ENCODE data around the gene PLAAT5. TPM values are rescaled to one million over a fixed set of nuclear protein-coding genes. Genes with fewer than 3 reads are reported as not detected.

PLAAT5 gene
- total RNA-seq, 1 experiment from 2014 or later, result 0.06 TPM

GRCh38 chr11:63504933-63505586 is 14.1 kb upstream of the PLAAT5 start:
- H3K27me3 ChIP-seq, result no peaks in the 10 kb centered on the region
- DNase-seq, result no peak
- no peak overlapping the region for H3K27ac ChIP-seq

GRCh38 chr11:63504054-63504453 is 13.1 kb upstream of the PLAAT5 start:
- Histone ChIP-seq H3K9me3 (replicated peaks) (peaks cover 5% of the 10 kb centered on the region; the same call in 1 of the 2 replicates), H3K27ac (no peak overlapping the region)
- no peak for DNase-seq

More at GRCh38 chr11:63504933-63505586, 14.1 kb upstream of the PLAAT5 start:
- no peaks in the 10 kb centered on the region for H3K36me3 ChIP-seq
- H3K9me3 ChIP-seq (replicated peaks), result peaks cover 3% of the 10 kb centered on the region; the same call in 1 of the 2 replicates
- no peak overlapping the region for H3K4me3 ChIP-seq
- H3K4me1 ChIP-seq, result no peaks in the 10 kb centered on the region; the same call in none of the 2 replicates

GRCh38 chr11:63503492-63503891 is 12.5 kb upstream of the PLAAT5 start:
- H3K27me3 ChIP-seq, result no peaks in the 10 kb centered on the region
- no peaks in the 10 kb centered on the region for H3K36me3 ChIP-seq
- H3K4me3 ChIP-seq, result no peak overlapping the region
- no peak for DNase-seq
- no peak overlapping the region for H3K27ac ChIP-seq
- H3K4me1 ChIP-seq, result no peaks in the 10 kb centered on the region; the same call in 1 of the 2 replicates
- peaks cover 5% of the 10 kb centered on the region; the same call in 1 of the 2 replicates for H3K9me3 ChIP-seq (replicated peaks)

More at GRCh38 chr11:63504054-63504453, 13.1 kb upstream of the PLAAT5 start:
- Histone ChIP-seq H3K4me3 (no peak overlapping the region), H3K36me3 (no peaks in the 10 kb centered on the region), H3K4me1 (no peaks in the 10 kb centered on the region; the same call in 1 of the 2 replicates), H3K27me3 (no peaks in the 10 kb centered on the region)

- H3K27ac ChIP-seq, result no peak overlapping the region
Observed at GRCh38 chr11:63502252-63502820, 11.4 kb upstream of the PLAAT5 start.

GRCh38 chr11:63501236-63501635 is 10.3 kb upstream of the PLAAT5 start:
- peaks cover 8% of the 10 kb centered on the region for H3K9me3 ChIP-seq (replicated peaks)
- no peaks in the 10 kb centered on the region; the same call in 1 of the 2 replicates for H3K4me1 ChIP-seq
- no peak overlapping the region for H3K4me3 ChIP-seq
- H3K27me3 ChIP-seq, result no peaks in the 10 kb centered on the region
- no peak for DNase-seq
- H3K36me3 ChIP-seq, result no peaks in the 10 kb centered on the region
- H3K27ac ChIP-seq, result no peak overlapping the region

More at GRCh38 chr11:63502252-63502820, 11.4 kb upstream of the PLAAT5 start:
- Histone ChIP-seq H3K4me3 (no peak overlapping the region), H3K4me1 (no peaks in the 10 kb centered on the region; the same call in 1 of the 2 replicates), H3K36me3 (no peaks in the 10 kb centered on the region), H3K9me3 (replicated peaks) (peaks cover 6% of the 10 kb centered on the region), H3K27me3 (no peaks in the 10 kb centered on the region)
- no peak for DNase-seq

DNA sequence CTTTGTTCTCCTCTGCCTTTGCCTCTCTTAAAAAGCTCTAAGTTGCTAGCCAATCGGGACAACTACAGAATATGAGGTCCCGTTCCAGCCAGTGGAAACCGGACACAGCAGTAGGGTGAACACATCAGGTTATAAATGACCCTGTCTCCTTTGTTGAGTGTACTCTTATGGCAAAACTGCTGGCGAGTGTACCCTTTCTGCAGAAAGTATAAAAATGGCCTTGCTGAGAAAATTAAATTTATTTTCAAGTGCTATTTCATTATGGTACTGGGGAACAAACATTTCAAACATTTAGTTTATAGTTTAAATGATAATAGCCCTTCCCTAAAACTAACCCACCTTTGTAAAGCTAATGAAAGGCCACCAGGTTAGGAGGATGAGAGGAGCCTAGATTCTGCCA is 8.9 kb upstream of the PLAAT5 start:
- H3K27ac ChIP-seq, result no peak overlapping the region
- peaks cover 8% of the 10 kb centered on the region for H3K9me3 ChIP-seq (replicated peaks)
- no peaks in the 10 kb centered on the region for H3K36me3 ChIP-seq
- H3K27me3 ChIP-seq, result no peaks in the 10 kb centered on the region
- no peak overlapping the region for H3K4me3 ChIP-seq
- no peak for DNase-seq
- peaks cover 6% of the 10 kb centered on the region for H3K4me1 ChIP-seq

GRCh38 chr11:63494975-63495374 is 4.0 kb upstream of the PLAAT5 start:
- Histone ChIP-seq H3K36me3 (no peaks in the 10 kb centered on the region), H3K9me3 (replicated peaks) (peaks cover 4% of the 10 kb centered on the region), H3K4me1 (peaks cover 16% of the 10 kb centered on the region), H3K27ac (no peak overlapping the region), H3K27me3 (no peaks in the 10 kb centered on the region), H3K4me3 (peak overlapping the region; percentile 8; the same call in 1 of the 2 replicates)
- peak; percentile 45 to 64 for DNase-seq

DNA sequence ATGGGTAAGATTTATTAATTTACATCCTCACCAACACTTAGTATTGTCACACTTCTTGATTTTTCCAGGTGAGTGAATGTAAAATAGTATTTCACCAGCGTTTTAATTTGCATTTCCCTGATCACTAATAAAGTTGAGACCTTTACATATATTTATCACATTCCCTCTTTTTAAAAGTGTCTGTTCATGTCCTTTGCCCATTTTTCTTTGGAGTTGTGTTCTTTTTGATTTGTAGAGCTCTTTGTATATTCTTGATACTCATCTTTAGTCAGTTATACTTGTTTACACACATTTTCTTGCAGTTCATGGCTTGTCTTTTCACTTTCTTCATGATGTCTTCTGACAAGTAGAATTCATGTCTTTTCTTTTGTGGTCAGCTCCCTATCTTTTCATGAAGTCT is 2.2 kb upstream of the PLAAT5 start:
- DNase-seq, result no peak
- Histone ChIP-seq H3K4me1 (peaks cover 23% of the 10 kb centered on the region), H3K36me3 (no peaks in the 10 kb centered on the region), H3K27me3 (no peaks in the 10 kb centered on the region), H3K9me3 (replicated peaks) (peaks cover 3% of the 10 kb centered on the region; the same call in 1 of the 2 replicates), H3K27ac (no peak overlapping the region), H3K4me3 (no peak overlapping the region)

DNA sequence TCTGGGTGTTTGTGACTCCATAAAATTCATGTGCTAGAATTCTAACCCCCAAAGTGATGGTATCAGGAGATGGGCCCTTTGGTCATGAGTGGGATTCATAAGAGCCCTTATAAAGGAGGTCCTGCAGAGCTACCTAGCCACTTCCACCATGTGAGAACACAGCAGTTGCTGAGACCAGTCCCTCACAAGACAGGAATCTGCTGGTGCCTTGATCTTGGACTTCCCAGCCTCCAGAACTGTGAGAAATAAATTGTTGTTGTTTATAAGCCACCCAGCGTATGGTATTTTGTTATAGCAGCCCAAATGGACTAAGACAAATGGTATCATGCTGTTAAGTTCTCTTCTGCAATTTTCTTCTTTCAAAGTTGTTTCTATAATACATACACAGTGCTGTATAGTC is 1.5 kb upstream of the PLAAT5 start:
- Histone ChIP-seq H3K9me3 (replicated peaks) (peaks cover 3% of the 10 kb centered on the region; the same call in 1 of the 2 replicates), H3K4me1 (peaks cover 23% of the 10 kb centered on the region), H3K36me3 (no peaks in the 10 kb centered on the region), H3K4me3 (no peak overlapping the region), H3K27ac (no peak overlapping the region), H3K27me3 (no peaks in the 10 kb centered on the region)
- DNase-seq, result no peak

GRCh38 chr11:63491636-63492372 is 837 bp upstream of the PLAAT5 start:
- Histone ChIP-seq H3K9me3 (replicated peaks) (no peaks in the 10 kb centered on the region), H3K36me3 (no peaks in the 10 kb centered on the region), H3K27me3 (no peaks in the 10 kb centered on the region), H3K4me3 (no peak overlapping the region), H3K4me1 (peaks cover 23% of the 10 kb centered on the region), H3K27ac (no peak overlapping the region)
- DNase-seq, result peak in 1 of 2 experiments; percentile 22

DNA sequence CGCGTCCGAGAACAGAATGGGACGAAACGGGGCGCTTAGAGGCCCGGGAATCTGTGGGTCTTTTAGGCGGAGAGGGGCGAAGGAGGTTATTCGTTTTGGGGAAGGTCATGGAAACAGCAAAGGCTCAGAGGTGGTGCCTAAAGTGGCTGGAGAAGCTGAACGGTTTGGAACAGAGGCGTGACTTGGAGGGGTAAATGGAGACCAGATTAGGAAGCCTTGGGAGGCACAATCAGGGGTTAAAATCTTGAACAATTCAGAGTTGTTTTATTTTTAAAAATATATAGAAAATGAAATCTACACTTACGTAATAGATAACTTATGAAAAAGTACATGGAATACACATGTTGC is 247 bp upstream of the PLAAT5 start:
- Histone ChIP-seq H3K4me3 (no peak overlapping the region), H3K4me1 (peaks cover 23% of the 10 kb centered on the region)
- no peak for DNase-seq

GRCh38 chr11:63489879-63490278 is 1.1 kb downstream of the PLAAT5 start:
- Histone ChIP-seq H3K9me3 (replicated peaks) (peaks cover 9% of the 10 kb centered on the region; the same call in 1 of the 2 replicates), H3K27me3 (no peaks in the 10 kb centered on the region), H3K36me3 (no peaks in the 10 kb centered on the region), H3K4me1 (peaks cover 17% of the 10 kb centered on the region), H3K4me3 (no peak overlapping the region), H3K27ac (peak overlapping the region; percentile 57)
- DNase-seq, result peak; percentile 83 to 91

More for the DNA sequence above, 247 bp upstream of the PLAAT5 start:
- H3K9me3 ChIP-seq (replicated peaks), result no peaks in the 10 kb centered on the region
- H3K27ac ChIP-seq, result no peak overlapping the region
- H3K27me3 ChIP-seq, result no peaks in the 10 kb centered on the region
- H3K36me3 ChIP-seq, result no peaks in the 10 kb centered on the region

DNA sequence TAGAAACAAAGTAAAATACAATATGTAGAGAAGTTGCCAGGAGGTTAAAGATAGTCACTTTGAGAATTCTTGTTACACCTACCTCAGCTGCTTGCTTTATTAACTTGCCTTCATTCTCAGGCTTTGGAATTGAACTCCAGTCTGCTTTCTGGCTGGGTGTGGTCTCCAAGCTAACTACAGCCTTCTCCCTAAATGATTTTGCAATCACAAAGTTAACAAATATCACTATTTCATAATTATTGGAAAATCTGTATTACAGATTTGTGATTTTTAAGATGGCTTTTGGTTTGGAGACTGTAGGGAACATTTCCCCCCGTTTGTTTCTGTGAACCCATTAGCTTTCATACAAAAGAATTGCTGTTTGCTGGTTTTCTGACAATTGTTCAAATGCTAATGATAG is 2.2 kb downstream of the PLAAT5 start:
- Histone ChIP-seq H3K4me1 (peaks cover 12% of the 10 kb centered on the region), H3K4me3 (no peak overlapping the region), H3K27ac (no peak overlapping the region), H3K27me3 (no peaks in the 10 kb centered on the region), H3K36me3 (no peaks in the 10 kb centered on the region), H3K9me3 (replicated peaks) (peaks cover 9% of the 10 kb centered on the region; the same call in 1 of the 2 replicates)
- no peak for DNase-seq

GRCh38 chr11:63485777-63486176 is 5.2 kb downstream of the PLAAT5 start:
- Histone ChIP-seq H3K27ac (no peak overlapping the region), H3K36me3 (no peaks in the 10 kb centered on the region), H3K4me1 (peaks cover 12% of the 10 kb centered on the region), H3K9me3 (replicated peaks) (peaks cover 9% of the 10 kb centered on the region; the same call in 1 of the 2 replicates), H3K27me3 (no peaks in the 10 kb centered on the region), H3K4me3 (no peak overlapping the region)
- DNase-seq, result no peak

GRCh38 chr11:63480039-63480438 is 10.9 kb downstream of the PLAAT5 start:
- no peak for DNase-seq
- Histone ChIP-seq H3K27ac (no peak overlapping the region), H3K9me3 (replicated peaks) (0 out of 2 replicates have a peak, but pooled peaks cover under 1% of the 10 kb centered on the region), H3K27me3 (no peaks in the 10 kb centered on the region), H3K4me3 (no peak overlapping the region), H3K36me3 (no peaks in the 10 kb centered on the region), H3K4me1 (no peaks in the 10 kb centered on the region)
